Measurements from ENCODE around the gene CD8A.

DNA sequence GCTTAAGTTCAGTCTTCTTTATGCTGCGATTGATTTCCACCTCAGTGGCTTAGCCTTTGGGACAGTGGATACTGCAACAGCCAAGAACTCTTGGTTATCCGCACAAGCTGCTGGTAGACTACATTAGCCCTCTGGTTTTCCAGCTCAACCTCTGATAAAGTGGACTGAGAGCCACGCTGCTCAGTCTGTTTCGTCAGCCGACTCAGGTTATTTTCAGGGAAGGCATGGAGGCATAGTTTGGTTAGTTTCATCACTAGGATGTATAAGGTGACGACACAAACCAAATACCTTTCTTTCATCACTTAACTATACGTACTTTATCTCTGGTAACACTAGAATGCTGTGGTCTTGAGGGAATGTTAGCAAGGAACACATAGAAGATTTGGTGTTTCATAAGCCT lies 14.2 kb downstream of the CD8A start:
- TF ChIP-seq ARNTL (CRISPR knock-in tag; IDR thresholded peaks at IDR 0.05; ENCODE audit: borderline replicate concordance, low read depth) (no peak), ZFP3 (CRISPR knock-in tag; IDR thresholded peaks at IDR 0.05) (no peak)

All from SK-N-SH treated with all-trans-retinoic acid at 6 μM for 48 hours (cell line).